Jurkat, Clone E6-1 (cell line): ENCODE measurements around the gene REPS1.
"Not testable (repeated sequence)": the region's sequence is repeated elsewhere in the genome, so short reads cannot be mapped to it uniquely, and the experiment has no call there.

ENCODE experiments used
- DNase-seq: peaks from one replicate; pipeline ENCODE4 v3.0.0-alpha.2; 2011; ENCODE audit warnings: low read depth, low spot score
- H3K4me3 ChIP-seq: 2 replicates; pipeline ENCODE4 v1.5.1; 2011; ENCODE audit warnings: mild to moderate bottlenecking, low read length, control low read depth, moderate library complexity

Gene REPS1

GRCh38 chr6:139007428-139007827 lies 19.4 kb upstream of the REPS1 start:
- no peak for DNase-seq
- H3K4me3 ChIP-seq, result no peak overlapping the region

GRCh38 chr6:139006477-139006876 lies 18.4 kb upstream of the REPS1 start:
- no peak overlapping the region for H3K4me3 ChIP-seq
- no peak for DNase-seq

GRCh38 chr6:139003751-139004150 lies 15.7 kb upstream of the REPS1 start:
- DNase-seq, result no peak
- H3K4me3 ChIP-seq, result no peak overlapping the region

GRCh38 chr6:138999949-139000725 lies 12.1 kb upstream of the REPS1 start:
- no peak for DNase-seq
- no peak overlapping the region for H3K4me3 ChIP-seq

- H3K4me3 ChIP-seq, result no peak overlapping the region
- no peak for DNase-seq
Observed at GRCh38 chr6:138997136-138997535, 9.1 kb upstream of the REPS1 start.

- DNase-seq, result no peak
- no peak overlapping the region for H3K4me3 ChIP-seq
Observed at GRCh38 chr6:138996524-138996923, 8.5 kb upstream of the REPS1 start.

- DNase-seq, H3K4me3 ChIP-seq: not testable (repeated sequence)
Observed at GRCh38 chr6:138993410-138993809, 5.4 kb upstream of the REPS1 start.

GRCh38 chr6:138992965-138993364 lies 4.9 kb upstream of the REPS1 start:
- not testable (repeated sequence) for H3K4me3 ChIP-seq, DNase-seq

GRCh38 chr6:138991206-138991605 lies 3.2 kb upstream of the REPS1 start:
- no peak overlapping the region for H3K4me3 ChIP-seq
- DNase-seq, result no peak

- no peak for DNase-seq
- H3K4me3 ChIP-seq, result no peak overlapping the region
Observed at GRCh38 chr6:138989098-138989983, 1.3 kb upstream of the REPS1 start.

- peak overlapping the region; percentile 83 for H3K4me3 ChIP-seq
- no peak for DNase-seq
Observed at GRCh38 chr6:138988469-138988834, 399 bp upstream of the REPS1 start.

GRCh38 chr6:138987080-138987642 lies 892 bp downstream of the REPS1 start:
- peak overlapping the region; percentile 83 for H3K4me3 ChIP-seq
- no peak for DNase-seq

GRCh38 chr6:138986578-138986977 lies 1.5 kb downstream of the REPS1 start:
- no peak for DNase-seq
- peak overlapping the region; percentile 83 for H3K4me3 ChIP-seq

GRCh38 chr6:138981416-138981815 lies 6.6 kb downstream of the REPS1 start:
- no peak overlapping the region for H3K4me3 ChIP-seq
- no peak for DNase-seq

GRCh38 chr6:138979813-138980668 lies 8.0 kb downstream of the REPS1 start:
- no peak for DNase-seq

GRCh38 chr6:138979365-138979764 lies 8.7 kb downstream of the REPS1 start:
- no peak for DNase-seq
- H3K4me3 ChIP-seq, result no peak overlapping the region

More at GRCh38 chr6:138979813-138980668, 8.0 kb downstream of the REPS1 start:
- H3K4me3 ChIP-seq, result no peak overlapping the region

- H3K4me3 ChIP-seq, result no peak overlapping the region
- no peak for DNase-seq
Observed at GRCh38 chr6:138978229-138978628, 9.8 kb downstream of the REPS1 start.

GRCh38 chr6:138977646-138978167 lies 10.3 kb downstream of the REPS1 start:
- DNase-seq, result no peak
- H3K4me3 ChIP-seq, result no peak overlapping the region

GRCh38 chr6:138977242-138977641 lies 10.8 kb downstream of the REPS1 start:
- H3K4me3 ChIP-seq, result no peak overlapping the region
- no peak for DNase-seq
